Uterus (tissue), 4 donors: Measurements from ENCODE around the gene CD247. TPM values are rescaled to one million over a fixed set of nuclear protein-coding genes. Genes with fewer than 3 reads are reported as not detected.

Experiments
- DNase-seq, 2 donors: peaks; one replicate each; pipeline ENCODE4 v3.0.0-alpha.2; 2019 to 2020
- H3K27ac ChIP-seq, 2 donors: fragments of 200-600 bp; sonication (generic); 1 replicate in 1 of 2; 2 replicates in 1 of 2; pipeline ENCODE4 v1.5.1; 2016 to 2018
- H3K27me3 ChIP-seq, 2 donors: fragments of 200-600 bp; sonication (generic); one replicate each; pipeline ENCODE4 v1.5.1; 2018 to 2019; ENCODE audit warnings: control low read depth in 1 of 2
- H3K36me3 ChIP-seq, 2 donors: fragments of 200-600 bp; sonication (generic); one replicate each; pipeline ENCODE4 v1.5.1; 2019; ENCODE audit warnings: control low read depth in 1 of 2
- H3K4me1 ChIP-seq, 2 donors: fragments of 200-600 bp; sonication (generic); one replicate each; pipeline ENCODE4 v1.5.1; 2018 to 2019; ENCODE audit warnings: control low read depth in 1 of 2
- H3K4me3 ChIP-seq, 2 donors: fragments of 200-600 bp; sonication (generic); 1 replicate in 1 of 2; 2 replicates in 1 of 2; pipeline ENCODE4 v1.5.1; 2018 to 2019; ENCODE audit warnings: mild to moderate bottlenecking in 1 of 2
- H3K9me3 ChIP-seq, 2 donors: fragments of 200-600 bp; sonication (generic); one replicate each; pipeline ENCODE4 v1.5.1; 2019; ENCODE audit warnings: control low read depth in 1 of 2
- CTCF ChIP-seq, 4 experiments: fragments of 200-600 bp in 2 of 4; fragments of 450-650 bp in 2 of 4; sonication (generic) in 2 of 4; IDR thresholded peaks; one replicate each; pipeline ENCODE4 v1.5.1; 2016 to 2019; ENCODE audit warnings: antibody characterized with exemption in 4 of 4, mild to moderate bottlenecking in 2 of 4, moderate library complexity in 1 of 4
- POLR2A ChIP-seq, 2 donors: fragments of 450-650 bp; IDR thresholded peaks; one replicate each; pipeline ENCODE4 v1.6.1; 2016; ENCODE audit warnings: antibody characterized with exemption in 2 of 2, mild to moderate bottlenecking in 1 of 2, moderate library complexity in 1 of 2
- intact Hi-C: fragments of 100-400 bp; cut with DNase I; formaldehyde crosslinking; loops from one replicate; pipeline ENCODE4 v1.15.1; 2023; ENCODE audit warnings: low total_unique reads
- total RNA-seq, 4 donors: library from RNA; depleted of rRNA in 3 of 4; stranded (reverse); fragments of >200 nt in 3 of 4; gene quantifications; one replicate each; pipeline versions ENCODE4 v1.1.0 to v1.2.4, GENCODE V29; 2014 to 2023
- donor health status: DM: yes; HTN: yes; CAD: no.

CD247 gene
- total RNA-seq, 4 donors from 2014 or later = 1.6 to 3.3 TPM; not detected in 2

- Histone ChIP-seq H3K9me3 (no peaks in the 10 kb centered on the region), H3K36me3 (no peaks in the 10 kb centered on the region), H3K27ac (no peak overlapping the region), H3K4me3 (no peak overlapping the region), H3K27me3 (no peaks in the 10 kb centered on the region), H3K4me1 (no peaks in the 10 kb centered on the region)
- DNase-seq = no peak
- TF ChIP-seq CTCF (IDR thresholded peaks at IDR 0.05) = no peak
- intact Hi-C loops = no loop called here
Observed at GRCh38 chr1:167460836-167461235, 57.5 kb downstream of the CD247 start.

GRCh38 chr1:167457936-167458584 is 60.3 kb downstream of the CD247 start:
- no peaks in the 10 kb centered on the region for H3K36me3 ChIP-seq
- H3K4me3 ChIP-seq = no peak overlapping the region
- no peak overlapping the region for H3K27ac ChIP-seq
- no peaks in the 10 kb centered on the region for H3K27me3 ChIP-seq
- TF ChIP-seq CTCF (IDR thresholded peaks at IDR 0.05) = no peak
- no peak for DNase-seq
- H3K9me3 ChIP-seq = no peaks in the 10 kb centered on the region
- no peaks in the 10 kb centered on the region for H3K4me1 ChIP-seq
- intact Hi-C loops = no loop called here

- Histone ChIP-seq H3K27ac (no peak overlapping the region), H3K9me3 (no peaks in the 10 kb centered on the region), H3K36me3 (no peaks in the 10 kb centered on the region), H3K4me3 (no peak overlapping the region), H3K4me1 (no peaks in the 10 kb centered on the region), H3K27me3 (no peaks in the 10 kb centered on the region)
- intact Hi-C loops = no loop called here
- no peak for DNase-seq
- TF ChIP-seq CTCF (IDR thresholded peaks at IDR 0.05) (no peak), POLR2A (IDR thresholded peaks at IDR 0.05) (no peak)
Observed at GRCh38 chr1:167456926-167457325, 61.4 kb downstream of the CD247 start.

GRCh38 chr1:167456524-167456923 is 61.8 kb downstream of the CD247 start:
- Histone ChIP-seq H3K9me3 (no peaks in the 10 kb centered on the region), H3K36me3 (no peaks in the 10 kb centered on the region), H3K27ac (peak overlapping the region in 1 of 2 donors; percentile 84), H3K27me3 (no peaks in the 10 kb centered on the region), H3K4me3 (no peak overlapping the region), H3K4me1 (no peaks in the 10 kb centered on the region)
- TF ChIP-seq POLR2A (IDR thresholded peaks at IDR 0.05) (no peak), CTCF (IDR thresholded peaks at IDR 0.05) (no peak)
- no peak for DNase-seq
- intact Hi-C loops = no loop called here

- DNase-seq = peak in 1 of 2 donors; percentile 26
- Histone ChIP-seq H3K9me3 (no peaks in the 10 kb centered on the region), H3K27me3 (no peaks in the 10 kb centered on the region), H3K4me3 (peak overlapping the region; percentile 70 to 76), H3K4me1 (no peaks in the 10 kb centered on the region), H3K27ac (peak overlapping the region; percentile 74 to 84), H3K36me3 (no peaks in the 10 kb centered on the region)
- intact Hi-C loops = no loop called here
- no peak for TF ChIP-seq CTCF (IDR thresholded peaks at IDR 0.05)
- no peak for TF ChIP-seq POLR2A (IDR thresholded peaks at IDR 0.05)
Observed at GRCh38 chr1:167455786-167456446, 62.4 kb downstream of the CD247 start.
